C4-2B (cell line): ENCODE results near the gene SEC16A.

Source experiments
- ZFX ChIP-seq: fragments of 450-650 bp; IDR thresholded peaks from 2 replicates; pipeline ENCODE4 v1.6.1; 2017
- TF ChIP-seq, protein P1 (sequence below): fragments of 450-650 bp; conservative IDR thresholded peaks from 2 replicates; pipeline ENCODE4 v1.5.1; 2017; ENCODE audit warnings: mild to moderate bottlenecking

DNA sequence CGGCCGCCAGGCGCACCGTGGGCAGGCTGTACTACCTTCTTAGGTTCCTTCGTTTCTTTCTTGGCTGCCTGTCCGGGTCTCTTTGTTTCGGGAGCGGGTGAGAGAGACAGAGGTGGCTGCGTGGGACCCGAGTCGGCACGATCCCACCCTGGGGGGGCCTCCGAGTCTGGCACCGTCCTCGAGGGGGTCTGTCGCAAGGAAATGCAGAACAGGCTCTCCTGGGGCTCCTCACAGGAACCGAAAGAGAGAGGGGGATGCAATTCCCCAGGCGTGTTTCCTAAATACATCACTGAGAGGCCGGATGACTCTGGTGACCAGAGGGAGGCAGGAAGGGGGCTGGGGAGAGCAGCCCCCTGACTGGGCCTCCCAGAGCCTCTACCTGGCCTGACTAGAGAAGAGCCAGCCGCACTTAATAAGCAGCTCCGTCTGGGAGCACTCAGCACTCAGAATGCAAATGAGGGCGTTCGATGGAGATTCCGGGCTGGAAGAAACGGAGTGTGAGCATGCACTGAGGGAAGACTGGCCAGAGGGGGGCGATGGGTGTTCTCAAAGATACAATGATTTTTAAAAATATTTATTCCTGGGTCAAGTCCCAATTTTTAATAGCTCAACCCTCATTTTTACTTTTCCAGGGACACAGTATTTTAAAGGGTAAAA, 31.5 kb downstream of the SEC16A start:
- TF ChIP-seq, protein P1, sequence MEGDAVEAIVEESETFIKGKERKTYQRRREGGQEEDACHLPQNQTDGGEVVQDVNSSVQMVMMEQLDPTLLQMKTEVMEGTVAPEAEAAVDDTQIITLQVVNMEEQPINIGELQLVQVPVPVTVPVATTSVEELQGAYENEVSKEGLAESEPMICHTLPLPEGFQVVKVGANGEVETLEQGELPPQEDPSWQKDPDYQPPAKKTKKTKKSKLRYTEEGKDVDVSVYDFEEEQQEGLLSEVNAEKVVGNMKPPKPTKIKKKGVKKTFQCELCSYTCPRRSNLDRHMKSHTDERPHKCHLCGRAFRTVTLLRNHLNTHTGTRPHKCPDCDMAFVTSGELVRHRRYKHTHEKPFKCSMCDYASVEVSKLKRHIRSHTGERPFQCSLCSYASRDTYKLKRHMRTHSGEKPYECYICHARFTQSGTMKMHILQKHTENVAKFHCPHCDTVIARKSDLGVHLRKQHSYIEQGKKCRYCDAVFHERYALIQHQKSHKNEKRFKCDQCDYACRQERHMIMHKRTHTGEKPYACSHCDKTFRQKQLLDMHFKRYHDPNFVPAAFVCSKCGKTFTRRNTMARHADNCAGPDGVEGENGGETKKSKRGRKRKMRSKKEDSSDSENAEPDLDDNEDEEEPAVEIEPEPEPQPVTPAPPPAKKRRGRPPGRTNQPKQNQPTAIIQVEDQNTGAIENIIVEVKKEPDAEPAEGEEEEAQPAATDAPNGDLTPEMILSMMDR = no peak
- TF ChIP-seq ZFX = no peak
